ENCODE results near the gene KCNQ1OT1. TPM values are rescaled to one million over a fixed set of nuclear protein-coding genes. Genes with fewer than 3 reads are reported as not detected.

Gene KCNQ1OT1
- total and polyA plus RNA-seq, 8 donors = under 0.01 to 15.1 (median 2.3) TPM

DNA sequence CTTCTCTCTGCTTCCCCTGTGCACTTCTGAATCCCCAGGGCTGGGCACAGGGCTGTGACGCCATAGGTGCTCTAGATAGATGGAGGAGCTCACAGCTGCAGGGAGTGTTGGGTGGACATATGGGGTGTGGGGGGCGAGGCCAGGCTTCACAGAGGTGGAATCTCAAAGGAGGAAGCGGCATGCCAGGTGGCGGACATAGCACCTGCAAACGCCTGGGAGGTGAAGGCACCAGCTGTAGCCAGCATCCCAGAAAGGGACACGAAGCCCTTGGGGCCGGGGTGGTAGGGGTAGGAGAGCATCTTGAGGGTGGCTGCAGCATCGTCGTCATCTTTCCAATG is 14.6 kb upstream of the KCNQ1OT1 start:
- Histone ChIP-seq H3K36me3 (peaks cover 0 to 8% (median 0%) of the 10 kb centered on the region in 4 donors), H3K27me3 (no peaks in the 10 kb centered on the region), H3K9me3 (no peaks in the 10 kb centered on the region), H3K4me1 (peaks cover 0 to 5% (median under 1%) of the 10 kb centered on the region in 4 donors), H3K4me3 (no peak overlapping the region), H3K27ac (no peak overlapping the region)
- WGBS, 5 donors = 87 to 97% (median 90%) methylated on average over 9 of the region's 9 CpGs
- intact Hi-C loops (cut with DNase I; ENCODE audit: low total_unique reads) = no loop called here
- TF ChIP-seq EP300 (IDR thresholded peaks at IDR 0.05) (no peak), POLR2A (IDR thresholded peaks at IDR 0.05) (no peak), POLR2AphosphoS5 (IDR thresholded peaks at IDR 0.05) (no peak)
- TF ChIP-seq, protein P1, sequence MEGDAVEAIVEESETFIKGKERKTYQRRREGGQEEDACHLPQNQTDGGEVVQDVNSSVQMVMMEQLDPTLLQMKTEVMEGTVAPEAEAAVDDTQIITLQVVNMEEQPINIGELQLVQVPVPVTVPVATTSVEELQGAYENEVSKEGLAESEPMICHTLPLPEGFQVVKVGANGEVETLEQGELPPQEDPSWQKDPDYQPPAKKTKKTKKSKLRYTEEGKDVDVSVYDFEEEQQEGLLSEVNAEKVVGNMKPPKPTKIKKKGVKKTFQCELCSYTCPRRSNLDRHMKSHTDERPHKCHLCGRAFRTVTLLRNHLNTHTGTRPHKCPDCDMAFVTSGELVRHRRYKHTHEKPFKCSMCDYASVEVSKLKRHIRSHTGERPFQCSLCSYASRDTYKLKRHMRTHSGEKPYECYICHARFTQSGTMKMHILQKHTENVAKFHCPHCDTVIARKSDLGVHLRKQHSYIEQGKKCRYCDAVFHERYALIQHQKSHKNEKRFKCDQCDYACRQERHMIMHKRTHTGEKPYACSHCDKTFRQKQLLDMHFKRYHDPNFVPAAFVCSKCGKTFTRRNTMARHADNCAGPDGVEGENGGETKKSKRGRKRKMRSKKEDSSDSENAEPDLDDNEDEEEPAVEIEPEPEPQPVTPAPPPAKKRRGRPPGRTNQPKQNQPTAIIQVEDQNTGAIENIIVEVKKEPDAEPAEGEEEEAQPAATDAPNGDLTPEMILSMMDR (IDR thresholded peaks at IDR 0.05) = no peak
- no peak for DNase-seq

DNA sequence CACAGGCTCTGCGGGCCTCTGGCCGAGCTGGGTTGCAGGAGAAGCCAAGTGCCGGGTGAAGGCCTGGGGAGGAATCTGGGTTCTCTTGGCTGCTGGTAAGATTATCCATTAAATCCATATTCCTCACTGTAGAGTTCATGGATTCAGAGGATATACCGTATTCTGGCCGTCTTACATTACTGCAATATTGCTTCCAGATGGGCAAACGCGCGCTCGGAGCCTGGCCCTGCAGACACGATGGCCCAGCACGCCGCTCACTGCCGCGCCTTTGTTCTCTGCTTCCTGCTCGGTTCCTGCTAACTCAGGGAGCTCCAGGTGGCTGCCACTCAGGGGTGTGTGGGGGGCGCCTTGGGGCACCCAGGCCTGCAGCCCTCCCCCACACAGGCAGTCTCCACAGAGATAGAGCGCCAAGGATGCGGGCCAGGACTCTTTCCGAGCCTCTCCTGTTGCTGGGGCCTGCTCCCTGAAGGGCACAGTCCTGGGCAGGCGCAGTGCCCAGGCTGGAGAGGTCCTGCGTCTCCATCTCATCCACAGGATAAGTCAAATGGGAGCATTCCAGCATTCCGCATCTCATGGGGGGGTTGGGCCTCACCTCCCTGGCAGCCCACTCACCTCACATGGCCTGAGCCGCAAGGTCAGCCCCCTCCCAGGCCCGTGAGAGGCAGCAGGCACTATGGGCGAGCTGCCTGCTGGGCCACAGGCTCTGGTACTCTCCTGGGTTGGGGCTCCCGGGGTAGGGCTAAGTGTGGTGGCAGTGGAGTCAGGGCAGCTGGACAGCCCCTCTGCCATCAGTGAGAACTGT is 14.1 kb upstream of the KCNQ1OT1 start:
- 90 to 95% (median 94%) methylated on average over 21 to 26 of the region's 26 CpGs for WGBS, 5 donors
- Histone ChIP-seq H3K27ac (no peak overlapping the region), H3K4me1 (peaks cover 0 to 7% (median 3%) of the 10 kb centered on the region in 4 donors), H3K36me3 (peaks cover 0 to 8% (median 0%) of the 10 kb centered on the region in 4 donors), H3K4me3 (no peak overlapping the region), H3K27me3 (no peaks in the 10 kb centered on the region), H3K9me3 (no peaks in the 10 kb centered on the region)
- TF ChIP-seq, protein P1 (IDR thresholded peaks at IDR 0.05) = no peak
- TF ChIP-seq POLR2AphosphoS5 (IDR thresholded peaks at IDR 0.05) (no peak), POLR2A (IDR thresholded peaks at IDR 0.05) (no peak), EP300 (IDR thresholded peaks at IDR 0.05) (no peak)
- intact Hi-C loops (cut with DNase I; ENCODE audit: low total_unique reads) = no loop called here
- no peak for DNase-seq

DNA sequence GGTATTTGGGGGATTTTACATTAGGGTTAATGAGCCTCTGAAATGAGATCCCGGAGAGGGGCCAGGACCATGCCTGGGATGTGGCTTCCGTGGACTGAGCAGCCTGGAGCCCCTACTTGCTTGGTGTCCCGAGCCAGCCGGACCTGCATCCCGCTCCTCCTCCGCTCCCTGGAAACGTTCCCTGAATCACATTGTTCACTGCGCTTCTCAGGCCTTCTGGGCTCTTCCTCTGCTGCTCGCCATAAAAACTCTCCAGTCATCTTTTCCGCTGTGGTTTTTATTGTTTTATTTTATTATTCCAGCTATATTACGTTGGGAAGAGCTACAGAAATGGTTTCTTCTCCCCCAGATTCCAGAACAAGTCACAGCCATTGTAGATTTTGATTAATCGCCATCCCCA is 13.3 kb upstream of the KCNQ1OT1 start:
- intact Hi-C loops (cut with DNase I; ENCODE audit: low total_unique reads) = no loop called here
- WGBS, 5 donors = 84 to 96% (median 95%) methylated on average over 12 of the region's 12 CpGs

GRCh38 chr11:2711161-2711560 is 11.4 kb upstream of the KCNQ1OT1 start:
- peaks cover 0 to 20% (median 12%) of the 10 kb centered on the region in 4 donors for H3K4me1 ChIP-seq
- H3K9me3 ChIP-seq = no peaks in the 10 kb centered on the region
- no peak for DNase-seq
- H3K27ac ChIP-seq = no peak overlapping the region
- H3K36me3 ChIP-seq = peaks cover 0 to 8% (median 0%) of the 10 kb centered on the region in 4 donors
- WGBS, 5 donors = 88 to 99% (median 94%) methylated on average over 6 of the region's 6 CpGs
- H3K27me3 ChIP-seq = no peaks in the 10 kb centered on the region
- H3K4me3 ChIP-seq = no peak overlapping the region
- no peak for TF ChIP-seq POLR2AphosphoS5 (IDR thresholded peaks at IDR 0.05)
- no peak for TF ChIP-seq POLR2A (IDR thresholded peaks at IDR 0.05)
- TF ChIP-seq EP300 (IDR thresholded peaks at IDR 0.05) = no peak
- TF ChIP-seq, protein P1 (IDR thresholded peaks at IDR 0.05) = no peak
- intact Hi-C loops (cut with DNase I; ENCODE audit: low total_unique reads) = no loop called here

More for the DNA sequence above, 13.3 kb upstream of the KCNQ1OT1 start:
- Histone ChIP-seq H3K4me3 (no peak overlapping the region), H3K9me3 (no peaks in the 10 kb centered on the region), H3K36me3 (peaks cover 0 to 8% (median 0%) of the 10 kb centered on the region in 4 donors), H3K27ac (no peak overlapping the region), H3K4me1 (peaks cover 0 to 15% (median 9%) of the 10 kb centered on the region in 4 donors), H3K27me3 (no peaks in the 10 kb centered on the region)
- DNase-seq = no peak
- TF ChIP-seq EP300 (IDR thresholded peaks at IDR 0.05) (no peak), POLR2A (IDR thresholded peaks at IDR 0.05) (no peak), POLR2AphosphoS5 (IDR thresholded peaks at IDR 0.05) (no peak)
- TF ChIP-seq, protein P1 (IDR thresholded peaks at IDR 0.05) = no peak
